GM10266 (cell line): ENCODE data around the gene PARP11.
A peak's percentile ranks its signal among the peaks of the same experiment; 100 is the strongest.

ENCODE experiments used
- DNase-seq: peaks from one replicate; pipeline ENCODE4 v3.0.0; 2012; ENCODE audit errors: extremely low spot score
- CTCF ChIP-seq: IDR thresholded peaks from 2 replicates; pipeline ENCODE4 v1.5.1; 2012; ENCODE audit warnings: mild to moderate bottlenecking, low read depth; ENCODE audit not compliant: control insufficient read depth, insufficient read depth; ENCODE audit errors: missing control alignments

PARP11 gene

DNA sequence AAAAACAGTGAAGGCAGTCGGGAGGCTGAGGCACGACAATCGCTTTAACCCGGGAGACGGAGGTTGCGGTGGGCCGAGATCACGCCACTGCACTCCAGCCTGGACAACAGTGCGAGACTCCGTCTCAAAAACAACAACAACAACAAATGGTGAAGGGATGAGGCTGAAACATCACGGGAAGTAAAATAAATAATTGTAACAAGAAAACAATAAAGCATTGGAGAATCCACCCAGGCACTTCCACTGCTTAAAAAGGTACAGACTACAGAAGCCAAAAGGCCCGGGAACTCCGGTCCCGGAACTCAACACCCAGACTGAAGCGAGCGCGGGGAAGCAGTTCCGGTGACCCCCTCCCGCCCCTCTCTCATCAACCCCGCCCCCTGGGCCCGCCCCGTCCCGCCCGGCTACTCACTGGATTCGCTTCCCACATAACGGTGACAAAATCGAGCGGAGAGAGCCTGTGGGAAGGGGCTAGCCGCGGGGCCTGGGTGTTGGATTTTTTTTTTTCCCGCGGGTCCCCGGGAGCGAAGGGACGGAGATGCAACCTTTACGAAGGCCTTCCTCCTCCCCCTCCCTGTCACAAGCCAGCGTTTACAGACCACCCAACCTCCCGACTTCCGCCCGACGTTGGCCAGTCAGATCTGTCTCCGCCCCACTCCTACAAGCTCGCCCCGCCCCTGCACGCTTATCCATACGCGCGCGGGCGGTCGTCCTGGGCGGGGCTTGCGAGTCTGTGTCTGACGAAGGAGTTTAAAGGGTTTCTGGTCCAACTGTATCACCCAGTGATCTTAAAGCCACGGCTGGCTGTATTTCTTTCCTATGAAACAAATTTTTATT, at the start of gene PARP11:
Gene PARP11, minus strand, starts transcription at position 600 of the 837 bp plus-strand sequence. Its CDS starts 170 bp downstream, at position 430.
- DNase-seq, result peak; percentile 88
- TF ChIP-seq CTCF, result no peak

GRCh38 chr12:3922033-3922432, 48.8 kb upstream of the PARP11 start:
- DNase-seq, result no peak
- TF ChIP-seq CTCF, result no peak

DNA sequence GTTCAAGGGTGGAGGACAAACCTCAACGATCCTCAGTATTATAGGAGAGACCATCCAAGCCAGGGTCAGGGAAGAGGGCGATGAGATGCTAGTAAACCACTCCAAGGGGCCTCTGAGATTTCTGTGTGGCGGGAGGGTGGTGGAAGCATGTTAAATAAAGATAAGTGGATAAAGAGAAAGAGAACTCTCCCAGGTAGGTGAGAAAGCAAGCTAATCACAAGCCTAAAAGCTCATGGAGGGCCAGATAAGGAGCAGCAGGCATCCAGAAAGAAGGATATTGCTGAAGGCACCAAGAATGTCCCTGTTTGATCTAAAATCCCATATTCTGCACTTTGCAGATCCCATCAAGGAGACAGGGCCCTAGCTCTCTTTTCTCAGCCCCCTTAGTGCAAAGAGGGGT, 48.3 kb upstream of the PARP11 start:
- DNase-seq, result no peak
- no peak for TF ChIP-seq CTCF

DNA sequence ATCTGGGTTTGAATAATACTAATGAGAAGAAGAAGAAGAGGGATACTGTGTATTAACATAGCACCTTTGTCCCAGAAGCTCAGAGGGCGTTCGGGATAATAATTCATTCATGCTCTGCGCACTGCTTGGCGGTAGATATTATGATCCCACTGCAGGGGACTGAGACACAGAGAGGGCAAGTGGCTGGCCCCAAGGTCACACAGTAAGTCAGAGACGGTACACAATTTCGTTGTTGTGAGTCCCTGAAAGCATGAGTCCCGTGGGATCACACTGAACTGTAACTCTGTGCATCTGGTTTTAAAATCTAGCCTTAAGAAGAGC, 47.9 kb upstream of the PARP11 start:
- no peak for DNase-seq
- no peak for TF ChIP-seq CTCF

GRCh38 chr12:3920351-3921150, 47.4 kb upstream of the PARP11 start:
- DNase-seq, result no peak
- no peak for TF ChIP-seq CTCF

DNA sequence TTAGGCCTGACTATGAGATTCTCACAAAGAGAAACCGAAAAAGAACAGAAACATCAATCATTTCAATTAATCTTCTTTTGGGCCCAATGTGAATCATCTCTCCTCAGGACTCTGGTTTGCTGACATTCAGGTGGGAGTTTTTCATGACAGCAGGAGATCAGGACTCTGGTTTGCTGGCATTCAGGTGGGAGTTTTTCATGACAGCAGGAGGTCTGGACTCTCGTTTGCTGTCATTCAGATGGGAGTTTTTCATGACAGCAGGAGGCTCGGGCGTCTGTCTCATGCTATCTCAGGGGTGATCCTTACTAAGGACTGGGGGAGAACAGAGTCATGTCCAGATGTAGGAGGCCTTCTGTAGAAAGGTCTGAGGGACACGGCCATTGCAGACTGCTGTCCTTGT, 40.1 kb upstream of the PARP11 start:
- DNase-seq, result no peak
- no peak for TF ChIP-seq CTCF

- TF ChIP-seq CTCF, result no peak
- DNase-seq, result no peak
Measured at GRCh38 chr12:3912863-3913262, 39.7 kb upstream of the PARP11 start.
